Middle frontal gyrus (tissue), 1 donor: ENCODE results near the gene FSD2.

Experiments
- DNase-seq: peaks from one replicate; pipeline ENCODE4 v3.0.0-alpha.2; 2015; ENCODE audit warnings: low spot score; ENCODE audit errors: extremely low spot score

Gene FSD2

DNA sequence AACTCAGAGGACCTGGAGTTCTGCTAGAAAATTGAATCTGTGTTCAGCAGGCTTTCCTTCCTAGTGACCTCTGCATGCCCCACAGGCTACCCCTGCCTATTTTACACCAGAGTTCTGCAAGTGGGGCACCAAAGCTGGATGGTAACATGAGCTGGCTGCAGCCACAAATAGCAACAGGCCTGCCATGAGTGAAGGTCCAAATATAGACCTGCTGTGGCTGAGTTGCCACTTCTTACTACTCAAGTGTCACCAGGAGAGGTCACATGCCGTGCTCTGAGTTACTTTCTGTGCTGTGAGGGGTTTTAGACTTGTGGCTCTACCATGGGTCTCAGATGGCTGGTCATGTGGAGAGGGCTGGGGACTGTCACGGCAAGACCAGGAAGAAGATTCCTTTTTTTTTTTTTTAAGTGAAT, at the start of gene FSD2:
TSS of gene FSD2 (minus strand) at position 76 of the 413 bp plus-strand sequence. CDS start 18,679 bp downstream, outside the sequence.
- DNase-seq = no peak

- no peak for DNase-seq
Observed at GRCh38 chr15:82854554-82854953, 48.7 kb upstream of the FSD2 start.

DNA sequence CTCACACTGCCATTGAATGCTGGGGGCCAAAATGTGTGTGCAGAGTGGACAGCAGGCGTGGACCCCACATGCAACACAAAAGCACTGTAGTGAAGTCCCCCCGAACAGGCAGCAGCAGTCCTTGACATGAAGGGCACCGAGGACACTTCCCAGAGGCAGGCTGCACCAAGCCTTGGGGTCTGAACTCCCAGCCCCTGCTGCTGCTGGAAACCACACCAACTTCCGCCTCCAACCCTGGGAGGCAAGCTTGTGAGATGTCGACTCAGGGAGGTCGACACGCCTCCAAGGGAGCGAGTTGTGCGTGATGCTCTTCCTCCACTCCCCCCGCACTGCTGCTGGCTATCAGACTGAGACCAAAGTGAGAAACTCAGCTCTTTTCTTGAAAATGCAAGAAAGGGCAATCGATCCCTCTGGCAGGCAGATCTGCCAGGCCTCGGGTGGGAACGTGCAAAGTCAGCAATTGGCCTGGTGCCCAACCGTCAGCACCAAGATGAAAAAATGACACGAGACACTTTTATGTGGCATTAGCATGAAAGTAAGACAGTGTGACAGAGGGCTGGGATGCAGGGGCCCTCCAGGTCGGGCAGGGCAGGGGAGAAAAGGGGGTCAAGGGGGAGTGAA, 47.2 kb upstream of the FSD2 start:
- DNase-seq = no peak

DNA sequence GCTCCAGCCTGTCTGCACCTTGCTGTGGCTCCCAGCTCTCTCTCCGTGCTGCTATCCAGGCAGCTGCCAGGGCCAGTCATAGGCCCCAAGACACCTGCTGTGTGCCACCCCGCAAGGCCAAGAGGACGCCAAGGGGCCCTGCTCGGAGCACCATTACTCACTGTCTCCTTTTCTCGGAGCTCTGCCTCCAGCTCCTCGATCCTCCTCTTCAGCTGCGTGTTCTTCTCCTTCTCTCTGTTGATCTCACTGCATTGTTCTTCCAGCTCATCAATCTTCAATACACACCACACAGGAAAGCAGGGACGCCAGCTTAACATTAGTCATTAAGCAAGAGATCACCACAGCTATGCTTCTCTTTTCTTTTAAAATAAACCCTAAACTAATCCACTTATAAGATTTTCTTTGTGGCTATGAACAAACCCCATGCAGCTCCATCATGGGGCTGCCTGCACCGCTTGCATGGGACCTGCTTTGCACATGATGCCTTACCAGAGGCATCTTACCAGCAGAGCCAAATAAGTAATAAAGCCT, 46.2 kb upstream of the FSD2 start:
- DNase-seq = no peak

DNA sequence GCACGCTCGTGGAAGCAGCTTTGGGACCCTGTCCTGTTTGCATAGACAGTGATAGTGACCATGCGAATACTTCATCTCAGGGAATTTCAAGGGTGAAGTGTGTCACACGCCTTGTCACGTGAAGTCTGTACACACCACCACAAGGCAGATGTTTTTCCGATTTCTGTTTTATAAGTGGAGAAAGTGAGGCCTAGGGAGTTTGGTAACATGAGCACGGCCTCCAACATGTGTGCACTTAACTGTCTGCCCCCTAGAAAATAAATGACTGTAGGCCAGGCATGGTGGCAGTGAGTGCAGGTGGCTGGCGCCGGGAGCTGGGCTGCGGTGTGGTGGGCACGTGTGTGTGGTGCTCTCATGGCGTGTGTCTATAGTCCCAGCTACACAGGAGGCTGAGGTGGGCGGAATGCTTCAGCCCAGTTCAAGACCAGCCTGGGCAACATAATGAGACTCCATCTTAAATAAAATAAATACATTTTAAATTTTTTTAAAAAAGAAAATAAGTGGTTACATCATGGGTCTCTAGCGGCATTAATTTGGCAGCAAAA, 45.5 kb upstream of the FSD2 start:
- no peak for DNase-seq

DNA sequence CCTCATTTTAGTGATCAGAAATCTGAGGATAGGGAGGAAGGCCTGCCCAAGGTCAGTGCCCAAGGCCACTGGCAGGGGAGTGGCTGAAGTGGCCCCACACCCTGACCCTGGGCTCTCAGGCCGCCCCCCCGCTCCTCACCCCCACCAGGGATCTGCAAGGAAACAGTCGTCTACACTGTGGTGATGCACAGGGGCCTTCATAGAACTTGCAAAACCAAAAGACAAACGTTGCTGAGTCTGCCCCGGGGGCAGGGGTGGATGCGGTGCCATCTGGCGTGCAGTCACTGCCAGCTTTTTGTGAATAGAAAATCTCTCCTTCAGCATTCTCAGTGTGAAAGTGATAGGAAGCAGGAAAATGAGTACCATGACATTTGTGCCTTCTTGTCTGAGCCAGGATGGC, 44.9 kb upstream of the FSD2 start:
- DNase-seq = no peak

DNA sequence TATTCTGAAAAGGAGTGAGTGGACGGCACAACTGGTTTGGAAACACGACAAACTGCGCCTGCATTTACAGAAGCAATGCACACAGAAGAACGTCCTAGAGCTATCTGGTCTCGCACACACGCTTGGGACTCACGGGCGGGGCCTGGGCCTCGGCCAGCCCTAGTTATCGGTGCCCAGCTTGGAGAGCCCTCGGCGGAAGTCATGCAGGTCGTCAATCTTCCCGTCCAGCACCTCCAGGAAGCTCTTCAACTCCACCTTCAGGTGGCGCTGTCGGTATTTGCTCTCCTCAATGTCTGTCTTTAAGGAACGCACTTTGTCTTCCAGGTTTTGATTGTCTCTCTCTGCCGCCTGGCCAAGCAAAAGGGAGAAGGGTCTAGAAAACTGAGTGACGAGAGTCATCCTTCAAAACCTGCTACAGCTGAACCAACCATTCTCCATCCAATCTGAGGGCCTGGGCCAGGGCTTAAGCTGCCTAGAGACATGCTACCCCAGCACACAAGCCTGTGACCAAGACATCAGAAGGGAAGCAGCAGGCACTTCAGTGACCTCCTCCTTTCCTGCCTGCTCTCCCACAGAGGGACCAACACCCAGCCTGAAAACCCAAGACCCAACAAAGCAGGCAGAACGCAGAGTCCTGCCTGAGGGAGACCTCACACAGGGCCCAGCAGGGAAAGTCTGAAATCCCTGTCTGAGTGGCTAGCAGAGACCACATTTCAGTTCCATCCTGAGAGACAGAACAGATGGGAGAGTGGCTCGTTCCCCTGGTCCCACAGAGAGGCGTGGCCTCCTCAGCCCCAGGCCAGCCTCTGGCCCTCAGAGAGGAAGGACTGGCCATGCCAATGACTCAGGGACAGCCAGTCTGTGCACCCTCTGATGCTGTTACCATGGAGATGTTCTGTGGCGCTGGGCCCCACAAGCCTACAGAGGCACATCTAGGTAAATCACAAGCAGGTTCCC, 44.0 kb upstream of the FSD2 start:
- no peak for DNase-seq

GRCh38 chr15:82848241-82848993, 42.5 kb upstream of the FSD2 start:
- DNase-seq = no peak

GRCh38 chr15:82847703-82848102, 41.8 kb upstream of the FSD2 start:
- DNase-seq = no peak

DNA sequence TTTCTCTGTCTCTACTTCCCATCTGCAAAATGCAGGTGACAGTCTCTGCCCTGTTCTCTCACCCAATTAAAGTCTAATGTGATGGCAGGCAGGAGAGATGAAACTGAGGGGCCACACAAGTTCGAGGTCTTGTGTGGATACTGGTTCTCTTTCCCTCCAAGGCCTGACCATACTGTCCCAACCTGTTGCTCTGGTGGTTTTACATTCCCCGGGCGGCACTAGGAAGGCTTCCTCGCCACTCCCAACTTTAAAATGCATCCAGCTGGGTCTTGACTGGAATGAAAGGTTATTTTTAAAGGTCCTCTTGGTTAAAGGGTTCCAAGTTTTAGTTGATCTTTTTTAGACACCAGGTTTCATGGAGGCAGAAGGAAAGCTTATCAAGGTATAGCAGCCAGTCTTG, 40.8 kb upstream of the FSD2 start:
- no peak for DNase-seq

DNA sequence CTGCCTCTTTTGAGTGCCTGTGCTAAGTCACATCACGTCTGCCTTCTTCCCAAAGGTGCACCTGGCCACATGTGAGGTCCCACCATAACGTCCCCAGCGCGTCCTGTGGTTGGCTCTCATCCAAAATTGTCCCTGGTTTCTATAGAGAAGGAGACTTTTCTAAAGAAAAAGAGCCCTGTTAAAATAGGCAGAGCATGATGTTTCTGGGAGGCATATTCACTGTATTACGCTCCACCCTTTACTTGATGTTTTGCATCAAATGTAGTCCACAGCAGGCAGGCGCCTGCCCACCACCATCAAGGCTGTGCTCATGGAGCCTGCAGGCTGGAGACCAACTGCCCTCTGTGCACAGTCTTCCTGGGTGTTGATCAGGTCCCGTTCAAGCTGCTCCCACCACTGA, 39.8 kb upstream of the FSD2 start:
- no peak for DNase-seq

- DNase-seq = no peak
Observed at GRCh38 chr15:82843566-82843965, 37.7 kb upstream of the FSD2 start.

DNA sequence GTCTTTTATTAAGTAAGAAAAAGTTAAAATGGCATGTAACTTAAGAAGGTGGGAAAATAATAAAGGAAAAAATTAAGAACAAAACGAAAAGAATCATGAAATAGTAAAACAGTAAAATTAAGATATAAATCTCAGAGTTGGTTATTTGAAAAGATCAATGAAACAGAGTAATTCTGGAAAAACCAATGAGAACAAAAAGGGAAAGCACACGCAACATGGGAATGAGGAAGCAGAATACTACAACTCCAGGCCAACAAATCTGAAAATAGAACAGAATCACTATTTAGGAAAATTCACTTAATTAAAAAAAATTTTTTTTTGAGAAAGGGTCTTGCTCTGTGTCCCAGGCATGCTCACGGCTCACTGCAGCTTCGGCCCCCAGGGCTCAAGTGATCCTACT, 34.3 kb upstream of the FSD2 start:
- DNase-seq = no peak

DNA sequence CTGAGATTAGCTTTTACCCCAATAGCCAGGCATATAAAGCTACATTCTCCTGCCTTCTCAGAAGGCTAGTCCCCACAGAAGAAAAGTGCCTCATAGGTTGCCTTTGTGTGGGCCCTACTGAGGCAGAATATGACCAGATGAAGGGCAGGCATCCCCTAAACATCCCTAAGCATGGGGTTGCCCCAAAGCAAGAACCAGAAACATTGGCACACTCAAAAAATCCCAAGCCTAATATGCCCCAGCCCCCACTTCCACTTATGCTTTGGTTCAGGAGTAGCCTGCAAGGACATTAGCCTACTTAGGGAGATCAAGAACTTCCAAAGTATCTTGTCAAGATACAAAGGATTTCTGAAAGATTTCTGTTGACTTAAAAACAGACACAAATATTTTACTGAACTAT, 33.3 kb upstream of the FSD2 start:
- DNase-seq = no peak

DNA sequence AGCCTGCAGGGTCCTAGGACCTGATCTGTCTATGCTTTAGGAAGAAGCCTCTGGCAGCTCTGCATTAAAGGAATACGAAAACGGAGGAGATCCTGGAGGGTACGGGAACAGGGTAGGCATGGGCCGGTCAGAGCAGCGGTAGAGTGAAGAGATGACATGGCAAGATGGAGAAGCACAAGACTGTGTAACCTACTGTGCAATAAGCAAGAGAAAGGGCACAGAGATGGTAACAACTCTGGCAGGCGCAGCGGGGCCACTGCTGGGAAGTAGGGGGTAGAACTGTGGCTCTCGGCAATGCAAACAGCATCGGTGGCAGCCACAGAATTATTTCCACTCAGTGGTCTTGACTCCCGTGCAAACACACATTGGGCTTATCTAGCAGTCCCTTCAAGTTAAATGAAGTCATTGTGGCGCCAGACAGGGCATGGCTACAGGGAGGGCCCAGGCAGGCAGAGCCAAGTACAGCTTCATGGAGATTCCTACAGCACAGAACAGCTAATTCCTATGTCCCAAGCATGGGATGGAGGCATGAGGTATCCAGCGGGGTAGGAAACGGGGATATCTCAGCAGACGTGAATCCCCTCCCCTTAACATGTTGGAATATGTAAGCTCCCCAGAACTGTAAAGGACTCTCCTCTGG, 32.3 kb upstream of the FSD2 start:
- no peak for DNase-seq

GRCh38 chr15:82835391-82835917, 29.6 kb upstream of the FSD2 start:
- no peak for DNase-seq

DNA sequence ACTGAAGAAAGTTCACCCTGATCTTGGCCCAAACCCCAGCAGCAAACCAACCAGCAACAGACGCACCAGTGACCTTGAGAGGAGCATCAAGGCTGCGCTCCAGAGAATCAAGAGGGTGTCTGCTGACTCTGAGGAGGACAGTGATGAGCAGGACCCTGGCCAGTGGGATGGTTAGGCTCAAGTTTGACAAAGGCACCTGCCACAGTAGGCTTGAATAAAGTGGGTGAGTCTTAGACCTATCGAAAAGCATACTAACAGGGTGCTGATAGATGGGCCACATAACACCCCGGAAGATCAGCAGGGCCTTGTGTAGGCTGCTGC, 27.5 kb upstream of the FSD2 start:
- no peak for DNase-seq

DNA sequence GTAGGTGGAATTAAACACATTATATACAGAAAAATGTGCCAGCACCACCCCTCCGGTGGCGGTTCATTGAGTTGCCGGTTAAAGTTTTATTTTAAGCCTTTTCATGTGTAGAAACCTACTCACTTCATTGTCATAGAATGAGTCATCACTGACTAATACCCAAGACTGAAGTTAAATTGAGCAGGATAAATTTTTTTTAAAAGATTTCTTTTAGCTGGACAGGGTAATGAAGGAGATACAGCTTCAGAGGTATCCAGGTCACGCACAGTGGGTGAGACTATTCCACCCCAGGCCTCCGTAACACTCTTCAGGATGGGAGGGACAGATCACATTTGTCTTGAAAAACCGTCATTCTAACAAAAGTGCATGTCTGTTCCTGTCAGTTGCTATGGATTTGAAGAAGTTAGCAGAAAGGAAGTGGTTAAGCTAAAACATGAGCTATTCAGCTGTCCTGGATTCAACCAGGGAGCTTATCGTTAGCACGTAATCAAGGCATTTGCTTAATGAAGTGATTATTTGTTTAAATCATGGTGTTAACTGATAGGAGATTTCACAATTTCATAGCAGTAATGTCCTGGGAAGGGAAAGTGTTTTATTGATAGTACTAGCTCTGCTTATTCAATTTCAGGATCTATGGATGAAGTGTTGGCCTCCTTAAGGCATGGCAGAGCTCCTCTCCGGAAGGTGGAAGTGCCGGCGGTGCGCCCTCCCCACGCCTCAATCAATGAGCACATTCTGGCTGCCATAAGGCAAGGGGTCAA, 26.9 kb upstream of the FSD2 start:
- DNase-seq = peak; percentile 18

GRCh38 chr15:82831894-82832600, 26.2 kb upstream of the FSD2 start:
- DNase-seq = no peak
